Astrocyte (in vitro differentiated cells and primary cell): ENCODE results near the gene PER3.

Source experiments
- CTCF ChIP-seq: IDR thresholded peaks from 2 replicates; pipeline ENCODE4 v1.5.1; 2011; ENCODE audit warnings: low read depth, mild to moderate bottlenecking, inconsistent platforms, low read length, moderate library complexity; ENCODE audit not compliant: insufficient read depth
- EZH2 ChIP-seq: IDR thresholded peaks from 2 replicates; pipeline ENCODE4 v1.6.1; 2012; ENCODE audit warnings: mild to moderate bottlenecking, low read length, inconsistent platforms; ENCODE audit not compliant: insufficient read depth

GRCh38 chr1:7879228-7879627, 95.1 kb downstream of the PER3 start:
- TF ChIP-seq EZH2: no peak
- TF ChIP-seq CTCF: no peak
